Non-pigmented ciliary epithelial cell (primary cell): Measurements from ENCODE around the gene REEP6.
"Not testable (repeated sequence)": the region's sequence is repeated elsewhere in the genome, so short reads cannot be mapped to it uniquely, and the experiment has no call there.

Experiments
- DNase-seq: peaks from one replicate; pipeline ENCODE4 v3.0.0-alpha.2; 2010; ENCODE audit warnings: low read depth

REEP6 gene

DNA sequence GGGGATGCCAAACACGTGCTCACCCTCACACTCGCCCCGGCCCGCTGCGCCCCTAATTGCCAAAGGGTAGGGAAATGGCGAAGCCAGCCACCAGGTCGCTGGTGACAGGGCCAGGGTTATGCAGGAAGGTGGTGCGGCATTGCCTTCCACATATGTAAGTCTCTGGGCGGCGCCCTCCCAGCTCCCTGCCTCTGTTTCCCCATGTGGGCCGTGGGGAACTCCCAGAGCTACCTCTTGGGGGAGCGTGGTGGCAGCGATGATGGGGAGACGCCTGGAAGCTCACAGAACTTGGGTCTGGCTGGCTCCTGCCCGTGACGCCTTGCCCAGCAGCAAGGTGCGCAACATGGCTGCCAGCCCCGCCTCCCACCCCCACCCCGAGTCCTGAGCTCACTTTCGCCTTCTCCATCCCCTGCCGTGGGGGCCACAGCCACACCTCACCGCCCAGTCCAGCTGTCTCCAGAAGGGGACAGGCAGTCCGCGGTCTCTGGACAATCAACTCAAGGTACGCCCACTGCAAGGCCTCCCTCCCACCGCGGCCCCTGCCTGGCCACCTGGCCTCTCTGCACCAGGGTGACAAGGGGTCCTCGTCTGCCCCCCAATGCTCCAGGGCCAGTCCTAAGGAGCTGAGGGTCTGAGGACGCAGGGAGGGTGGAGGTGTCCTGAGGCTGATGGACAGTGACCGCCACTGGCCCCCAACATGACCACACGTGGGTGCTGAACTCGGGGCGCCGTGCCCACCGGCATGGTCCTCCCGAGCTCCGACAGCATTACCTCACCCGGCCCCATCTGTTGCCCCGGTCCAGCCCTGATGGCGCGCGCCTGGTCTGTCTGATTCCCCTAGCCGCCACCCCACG is 18.5 kb upstream of the REEP6 start:
- DNase-seq = no peak

DNA sequence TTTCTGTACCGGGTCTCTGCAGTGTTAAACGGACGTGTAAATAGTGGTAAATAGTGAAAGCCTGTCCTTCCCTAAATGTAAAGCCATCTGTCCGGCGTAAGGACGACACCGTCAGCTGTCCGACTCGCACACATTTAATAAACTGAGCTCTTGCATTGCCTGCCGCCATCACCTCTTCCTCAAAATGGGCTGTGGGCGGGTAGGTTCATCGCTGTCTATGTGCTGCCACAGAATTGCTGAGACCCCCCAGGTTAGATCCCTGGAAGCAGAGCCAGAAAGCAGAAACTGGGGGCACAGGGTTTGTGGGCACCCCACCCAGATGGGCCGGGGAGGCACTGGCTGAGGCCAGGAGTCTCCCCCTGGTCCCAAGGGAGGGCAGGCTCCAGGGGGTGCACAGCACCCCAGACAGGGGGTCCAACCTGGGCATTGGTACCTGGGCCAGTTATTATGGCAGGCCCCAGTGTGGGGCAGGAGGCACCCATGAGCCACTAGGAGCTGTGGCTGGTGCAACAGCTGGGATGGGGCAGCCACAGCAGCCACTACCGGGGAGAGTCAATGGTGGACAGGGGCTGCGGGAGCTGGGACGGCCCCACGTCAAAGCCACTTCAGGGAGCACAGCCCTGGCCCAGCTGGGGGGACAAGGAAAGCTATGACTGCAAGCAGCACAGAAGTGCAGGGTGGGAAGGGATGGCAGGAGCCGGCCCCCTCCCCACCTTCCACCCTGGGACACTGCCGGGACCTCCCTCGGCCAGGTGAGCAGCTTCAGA is 17.7 kb upstream of the REEP6 start:
- DNase-seq = no peak

DNA sequence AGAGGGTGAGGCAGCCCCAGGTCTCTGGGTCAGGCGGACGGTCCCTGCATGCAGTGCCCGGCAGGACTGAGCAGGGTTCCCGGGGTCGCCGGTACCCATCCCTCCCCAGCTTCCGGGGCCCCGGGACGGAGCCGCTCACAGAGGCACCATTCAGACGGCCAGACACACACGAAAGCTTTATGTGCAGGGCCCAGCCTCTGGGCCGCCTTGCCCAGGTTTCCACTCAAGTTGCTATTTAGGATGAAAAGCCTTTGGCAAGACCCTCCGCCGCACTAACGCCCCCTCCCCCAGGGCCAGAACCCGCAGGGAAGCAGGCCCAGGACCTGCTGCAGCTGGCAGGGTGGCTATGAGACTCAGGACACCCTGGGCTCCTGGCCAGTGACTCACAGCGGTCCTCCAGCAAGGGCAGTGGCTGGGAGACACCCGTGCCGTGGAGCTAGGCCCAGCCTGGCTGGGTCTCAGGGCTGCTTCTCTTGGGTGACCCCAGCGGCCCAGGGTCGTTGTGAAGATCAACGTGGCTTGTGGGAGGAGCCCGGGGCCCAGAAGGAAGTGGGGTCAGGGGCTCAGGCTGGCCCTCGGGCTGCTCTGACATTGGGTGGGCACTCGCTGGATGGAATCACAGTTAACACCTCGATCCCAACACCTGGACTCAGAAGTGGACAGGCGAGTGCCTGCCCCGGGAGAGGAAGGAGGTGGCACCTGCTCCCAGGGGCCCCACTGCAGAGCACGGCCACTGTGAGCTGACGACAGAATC is 16.8 kb upstream of the REEP6 start:
- DNase-seq = no peak

DNA sequence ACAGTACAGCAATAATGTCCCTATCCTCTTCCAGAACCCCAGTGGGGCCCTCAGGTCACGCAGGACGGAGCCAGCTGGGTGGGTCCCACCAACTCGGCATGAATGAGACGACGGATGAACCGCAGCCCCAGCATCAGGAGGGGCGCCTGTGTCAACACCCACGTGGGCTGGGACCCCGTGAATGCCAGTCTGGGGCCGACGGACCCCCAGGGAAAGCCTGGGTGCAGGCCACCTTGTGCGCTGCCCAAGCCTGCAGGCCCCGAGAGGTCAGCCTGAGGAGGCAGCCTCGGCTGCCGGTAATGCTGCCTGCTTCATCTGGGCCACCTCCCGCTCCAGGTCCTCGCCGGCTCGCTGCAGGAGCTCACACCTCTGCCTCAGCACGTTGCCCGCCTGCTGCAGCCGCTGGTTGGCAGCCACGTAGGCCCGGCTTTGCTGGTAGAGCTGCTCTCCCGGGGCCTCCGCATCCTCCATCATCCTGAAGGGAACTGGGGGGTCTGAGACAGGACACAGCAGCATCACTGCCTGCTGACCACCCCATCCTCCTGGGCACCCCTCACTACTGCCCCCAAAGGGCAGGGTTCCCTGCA is 16.1 kb upstream of the REEP6 start:
- DNase-seq = no peak

DNA sequence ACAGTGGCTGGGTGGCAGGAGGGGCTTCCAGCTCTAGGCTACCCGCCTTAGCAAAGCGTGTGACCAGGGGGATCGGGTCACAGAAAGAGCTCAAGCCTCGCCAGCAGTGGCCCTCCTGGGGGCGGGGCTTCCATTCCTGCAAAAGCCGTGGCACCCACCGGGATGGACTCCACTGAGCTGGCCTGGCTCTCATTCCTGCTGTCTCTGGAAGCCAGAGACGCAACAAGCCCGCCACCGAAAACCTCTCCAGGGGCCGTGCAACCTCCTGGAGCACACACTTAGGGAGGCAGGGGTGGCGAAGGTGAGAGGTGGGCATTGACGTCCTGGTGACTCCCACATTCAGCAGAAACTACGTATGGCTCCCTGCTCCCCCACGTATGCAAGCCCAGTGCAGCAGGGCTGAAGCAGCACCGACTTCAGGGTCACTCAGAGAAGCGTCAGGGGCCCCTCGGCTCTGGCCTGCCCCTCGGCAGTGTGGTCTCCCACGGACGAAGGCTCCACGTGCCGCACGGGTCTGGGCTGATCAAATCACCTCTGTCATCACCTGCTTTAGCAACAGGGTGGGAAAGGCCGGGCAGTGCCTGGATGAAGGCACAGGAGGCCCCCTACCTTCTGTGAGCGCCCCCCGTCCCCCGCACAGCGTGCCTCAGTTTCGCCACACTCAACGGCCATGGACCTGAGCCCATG is 15.1 kb upstream of the REEP6 start:
- no peak for DNase-seq

DNA sequence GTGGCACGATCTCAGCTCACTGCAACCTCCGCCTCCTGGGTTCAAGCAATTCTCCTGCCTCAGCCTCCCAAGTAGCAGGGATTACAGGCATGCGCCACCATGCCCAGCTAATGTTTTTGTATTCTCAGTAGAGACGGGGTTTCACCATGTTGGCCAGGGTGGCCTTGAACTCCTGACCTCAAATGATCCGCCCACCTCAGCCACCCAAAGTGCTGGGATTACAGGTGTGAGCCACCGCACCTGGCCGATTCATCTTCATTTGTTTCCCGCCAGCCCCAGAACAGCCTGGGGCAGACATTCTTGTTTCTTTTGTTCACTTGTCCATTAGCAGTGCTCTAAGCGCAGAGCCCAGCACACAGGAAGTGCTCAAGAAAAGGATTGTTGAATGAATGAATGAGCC is 13.9 kb upstream of the REEP6 start:
- DNase-seq = not testable (repeated sequence)

DNA sequence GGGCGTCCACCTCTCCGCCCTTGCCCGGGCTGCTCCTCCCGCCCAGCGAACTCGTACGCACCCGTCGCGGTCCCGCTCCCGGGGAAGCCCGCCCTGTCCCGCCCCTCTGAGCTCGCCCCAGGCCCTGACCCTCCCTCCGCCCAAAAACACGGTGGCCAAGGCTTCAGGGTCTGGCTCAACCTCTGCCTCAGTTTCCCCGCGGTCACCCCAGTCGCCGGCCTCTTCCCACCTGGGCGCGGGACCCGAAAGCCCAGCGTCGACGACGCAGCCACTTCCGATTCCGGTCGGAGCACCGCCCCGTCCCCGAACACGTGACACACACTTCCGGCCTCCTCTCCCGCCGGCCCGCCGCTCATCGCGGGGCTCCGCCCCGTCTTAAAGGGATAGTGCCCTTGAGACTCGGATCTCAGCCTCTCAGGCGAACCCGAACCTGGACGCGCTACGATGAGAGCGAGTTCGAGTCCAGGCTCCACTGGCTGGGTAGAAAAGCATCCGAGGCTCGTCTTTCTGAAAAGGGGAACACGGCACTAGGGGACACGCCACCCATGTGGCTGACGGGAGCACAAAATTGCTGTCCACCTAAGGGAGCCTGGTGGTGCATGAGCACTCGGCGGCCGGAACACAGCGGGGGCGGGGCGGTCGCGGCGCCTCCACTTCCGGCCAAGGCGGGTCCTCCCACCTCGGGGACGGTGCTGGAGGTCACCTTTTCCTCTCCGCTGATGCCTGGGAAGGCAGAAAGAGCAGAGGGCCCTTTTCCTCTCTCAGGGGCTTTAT is 11.9 kb upstream of the REEP6 start, which contains the start of gene C19orf25:
TSS of gene C19orf25 (minus strand) at position 282 of the 774 bp plus-strand sequence. CDS start 312 bp downstream, outside the sequence.
- DNase-seq = peak; percentile 55

GRCh38 chr19:1481224-1481892 is 9.6 kb upstream of the REEP6 start:
- DNase-seq = no peak

GRCh38 chr19:1481893-1482360 is 9.1 kb upstream of the REEP6 start:
- no peak for DNase-seq

DNA sequence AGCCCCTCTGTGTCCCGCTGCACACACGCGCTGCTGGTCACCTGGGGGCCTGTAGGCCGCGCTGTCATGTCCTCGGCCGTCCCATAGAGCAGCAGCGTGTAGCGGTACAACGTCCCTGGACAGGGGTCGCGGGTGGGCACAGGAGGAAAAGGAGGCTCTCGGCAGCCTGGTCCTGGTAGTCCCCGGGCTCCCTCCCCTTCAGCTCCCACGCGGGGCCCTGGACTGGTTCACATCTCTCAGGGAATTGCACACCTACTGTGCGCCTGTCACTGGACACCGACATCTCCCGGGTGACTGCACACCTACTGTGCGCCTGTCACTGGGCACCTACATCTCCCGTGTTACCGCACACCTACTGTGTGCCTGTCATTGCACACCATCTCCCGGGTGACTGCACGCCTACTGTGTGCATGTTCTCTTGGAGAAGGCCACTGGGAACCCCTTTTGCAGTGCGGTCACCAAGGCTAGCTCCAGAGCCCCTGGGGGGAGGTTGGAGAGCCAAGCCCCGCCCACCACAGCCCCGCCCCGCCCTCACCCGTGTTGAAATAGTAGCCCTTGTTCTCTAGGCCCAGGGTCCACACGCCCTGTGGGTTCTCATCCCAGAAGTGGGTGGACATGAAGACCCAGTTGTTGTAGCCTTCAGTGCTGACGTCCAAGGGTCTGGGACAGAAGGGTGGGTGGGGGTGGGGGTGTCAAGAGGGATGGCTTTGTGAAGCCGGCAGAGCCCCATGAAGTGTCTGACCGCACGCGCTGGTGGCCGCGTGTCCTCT is 8.4 kb upstream of the REEP6 start:
- DNase-seq = no peak

GRCh38 chr19:1483131-1483978 is 7.6 kb upstream of the REEP6 start:
- DNase-seq = no peak

DNA sequence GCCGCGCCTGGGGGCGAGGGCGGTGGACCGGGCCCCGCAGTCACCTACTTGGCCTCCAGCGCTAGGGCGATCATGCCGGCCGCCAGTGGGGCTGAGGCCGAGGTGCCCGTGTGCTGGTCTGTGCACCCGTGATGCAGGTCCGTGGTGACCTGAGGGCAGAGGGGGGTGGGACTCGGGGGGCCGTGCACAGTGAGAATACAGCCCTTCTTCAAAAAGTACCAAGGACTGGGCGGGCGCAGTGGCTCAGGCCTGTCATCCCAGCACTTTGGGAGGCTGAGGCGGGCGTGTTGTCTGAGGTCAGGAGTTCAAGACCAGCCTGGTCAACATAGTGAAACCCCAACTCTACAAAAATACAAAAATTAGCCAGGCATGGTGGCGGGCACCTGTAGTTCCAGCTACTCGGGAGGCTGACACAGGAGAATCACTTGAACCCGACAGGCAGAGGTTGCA is 7.0 kb upstream of the REEP6 start:
- DNase-seq = no peak

DNA sequence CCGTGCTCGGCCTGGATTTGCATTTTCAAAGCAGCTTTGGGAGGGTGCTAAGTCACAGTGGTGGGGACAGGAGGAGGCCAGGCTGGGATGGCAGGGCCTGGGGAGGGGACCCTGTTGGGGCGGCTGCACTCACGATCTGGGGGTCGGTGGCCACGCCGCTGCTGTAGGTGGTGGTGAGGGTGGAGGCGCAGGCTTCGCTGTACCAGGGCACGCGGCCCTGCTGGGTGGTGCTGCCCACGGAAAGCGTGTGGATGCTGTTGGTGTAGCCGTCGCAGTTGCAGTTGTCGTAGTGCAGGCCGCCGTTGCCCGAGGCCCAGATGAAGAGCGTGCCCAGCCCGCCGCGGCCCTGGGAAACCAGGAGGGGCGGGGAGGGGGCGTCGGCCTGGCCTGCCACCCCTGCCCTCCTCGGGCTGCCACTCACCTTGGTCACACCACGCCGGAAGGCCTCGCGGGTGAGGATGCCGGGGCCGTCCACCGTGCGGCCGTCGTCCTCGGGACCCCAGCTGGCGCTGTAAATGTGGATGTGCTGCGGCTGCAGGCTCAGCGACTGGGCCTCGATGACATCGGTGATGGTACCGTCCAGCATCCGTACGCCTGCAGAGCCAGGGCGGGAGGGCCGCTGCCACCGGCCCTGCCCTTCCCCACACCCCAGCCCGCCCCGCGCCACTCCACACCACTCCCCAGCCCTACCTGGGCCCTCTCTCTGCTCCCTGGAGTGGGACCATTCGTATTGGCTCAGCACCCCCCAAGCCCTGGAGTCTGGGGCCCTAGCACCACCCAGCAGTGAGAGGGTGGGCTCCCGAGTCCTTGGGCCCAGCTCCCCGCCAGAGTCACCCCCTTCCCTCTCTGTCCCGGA is 4.0 kb upstream of the REEP6 start:
- DNase-seq = no peak

GRCh38 chr19:1487576-1488281 is 3.3 kb upstream of the REEP6 start:
- DNase-seq = no peak

GRCh38 chr19:1488282-1488601 is 2.7 kb upstream of the REEP6 start:
- DNase-seq = no peak

DNA sequence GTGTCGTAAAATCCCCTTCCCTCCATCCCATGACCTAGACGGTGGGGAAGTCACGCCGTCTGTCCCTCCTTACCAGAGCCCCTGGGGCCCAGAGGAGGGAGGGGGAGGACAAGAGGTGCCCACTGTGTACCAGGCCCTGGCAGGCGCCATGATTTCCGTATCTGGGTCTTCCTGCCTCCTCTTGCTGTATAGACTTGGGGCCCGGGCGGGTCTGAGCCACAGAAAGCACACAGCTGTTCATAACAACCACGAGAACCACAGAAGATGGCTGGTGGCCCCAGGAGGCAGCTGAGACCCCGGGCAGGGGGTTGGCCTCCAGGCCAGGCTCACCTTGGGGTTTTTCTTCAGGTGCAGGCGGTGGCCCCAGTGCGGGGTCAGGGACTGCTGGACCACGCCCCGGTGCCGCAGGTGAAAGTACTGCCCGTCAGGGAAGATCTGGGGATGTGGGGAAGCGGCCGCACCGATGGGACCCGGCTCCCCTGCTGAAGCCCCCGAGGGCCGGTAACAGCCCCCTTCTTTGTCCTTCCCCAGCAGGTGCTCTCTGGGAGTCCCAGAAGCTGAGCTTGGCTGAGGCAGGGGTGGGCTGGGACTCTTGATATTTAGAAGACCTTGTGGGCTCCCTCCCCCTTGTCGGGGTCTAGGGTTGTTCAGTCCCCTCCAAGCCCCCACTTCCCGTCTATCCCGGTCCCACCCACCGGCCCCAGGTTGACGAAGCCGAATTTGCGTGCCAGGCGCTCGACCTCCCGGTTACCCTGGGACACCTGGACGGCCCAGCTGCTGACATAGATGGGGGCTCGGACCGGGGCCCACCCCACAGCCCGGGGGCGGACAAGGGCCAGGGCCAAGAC is 1.3 kb upstream of the REEP6 start:
- no peak for DNase-seq
